ENCODE results near the gene CSRP2. TPM values are rescaled to one million over a fixed set of nuclear protein-coding genes. Genes with fewer than 3 reads are reported as not detected.

The CSRP2 gene
- total RNA-seq, 2 donors from 2014 or later: 75.0 to 93.5 TPM

DNA sequence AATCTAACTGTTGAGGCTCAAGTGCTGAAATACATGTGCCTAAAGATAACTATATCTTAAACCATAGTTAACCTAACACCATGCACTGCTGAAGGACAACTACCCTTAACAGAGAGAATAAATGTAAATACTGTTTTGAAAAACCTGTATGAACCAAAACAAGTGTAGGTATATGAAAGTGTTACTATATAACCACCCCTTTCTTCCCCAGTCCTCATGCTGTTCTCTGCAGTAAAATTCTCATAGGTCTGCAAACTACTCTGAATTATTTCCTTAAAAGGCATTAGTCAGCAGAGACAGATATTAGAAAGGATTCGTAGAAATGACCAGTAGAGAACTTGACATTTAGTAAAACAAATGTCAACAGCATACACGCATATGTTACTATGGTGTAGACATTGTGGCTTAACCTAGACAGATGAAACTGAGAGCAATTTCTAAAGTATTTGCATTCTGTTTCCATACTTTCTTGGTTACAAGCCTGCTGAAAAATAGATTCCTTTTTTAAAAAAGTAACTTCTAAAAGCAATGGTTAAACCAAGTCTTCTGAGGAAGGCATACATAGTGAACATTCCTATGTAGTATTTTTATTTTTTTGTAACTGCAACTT lies 13.9 kb downstream of the CSRP2 start:
- ATAC-seq (ENCODE audit: insufficient number of reproducible peaks, low FRiP score, low read depth) (no peak), DNase-seq (ENCODE audit: low spot score) (no peak)
- Histone ChIP-seq H3K9me3 (no peaks in the 10 kb centered on the region), H3K4me3 (no peak overlapping the region), H3K36me3 (peaks cover 8% of the 10 kb centered on the region), H3K27ac (peak overlapping the region; percentile 44 to 53), H3K4me1 (ENCODE audit: control insufficient read depth in 1 of 2, low read depth in 2 of 2) (peaks cover 24 to 62% of the 10 kb centered on the region in 2 donors), H3K27me3 (replicated peaks; ENCODE audit: insufficient read depth) (no peaks in the 10 kb centered on the region)
- TF ChIP-seq, protein P1, sequence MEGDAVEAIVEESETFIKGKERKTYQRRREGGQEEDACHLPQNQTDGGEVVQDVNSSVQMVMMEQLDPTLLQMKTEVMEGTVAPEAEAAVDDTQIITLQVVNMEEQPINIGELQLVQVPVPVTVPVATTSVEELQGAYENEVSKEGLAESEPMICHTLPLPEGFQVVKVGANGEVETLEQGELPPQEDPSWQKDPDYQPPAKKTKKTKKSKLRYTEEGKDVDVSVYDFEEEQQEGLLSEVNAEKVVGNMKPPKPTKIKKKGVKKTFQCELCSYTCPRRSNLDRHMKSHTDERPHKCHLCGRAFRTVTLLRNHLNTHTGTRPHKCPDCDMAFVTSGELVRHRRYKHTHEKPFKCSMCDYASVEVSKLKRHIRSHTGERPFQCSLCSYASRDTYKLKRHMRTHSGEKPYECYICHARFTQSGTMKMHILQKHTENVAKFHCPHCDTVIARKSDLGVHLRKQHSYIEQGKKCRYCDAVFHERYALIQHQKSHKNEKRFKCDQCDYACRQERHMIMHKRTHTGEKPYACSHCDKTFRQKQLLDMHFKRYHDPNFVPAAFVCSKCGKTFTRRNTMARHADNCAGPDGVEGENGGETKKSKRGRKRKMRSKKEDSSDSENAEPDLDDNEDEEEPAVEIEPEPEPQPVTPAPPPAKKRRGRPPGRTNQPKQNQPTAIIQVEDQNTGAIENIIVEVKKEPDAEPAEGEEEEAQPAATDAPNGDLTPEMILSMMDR (IDR thresholded peaks at IDR 0.05): no peak

DNA sequence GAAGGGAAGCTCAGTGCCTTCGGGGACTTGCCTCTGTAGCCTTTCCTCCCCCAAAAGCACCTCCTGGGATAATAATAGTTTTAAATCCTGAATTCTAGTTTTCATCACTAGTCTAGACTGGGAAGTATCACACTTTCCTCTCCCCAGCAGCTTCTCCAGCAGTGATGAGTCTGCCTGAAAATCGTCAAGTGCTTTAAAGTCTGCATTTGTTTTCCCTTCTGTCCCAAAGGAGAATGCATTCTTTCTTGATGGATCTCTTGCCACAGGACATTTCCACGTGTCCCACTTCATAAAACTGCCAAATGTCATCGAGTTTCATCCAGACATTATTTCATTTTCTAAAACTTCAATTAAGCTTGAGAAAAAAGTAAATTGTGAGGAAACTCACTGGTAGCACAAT lies 15.0 kb downstream of the CSRP2 start:
- Histone ChIP-seq H3K4me1 (ENCODE audit: control insufficient read depth in 1 of 2, low read depth in 2 of 2) (peaks cover 21 to 51% of the 10 kb centered on the region in 2 donors), H3K36me3 (peaks cover 8% of the 10 kb centered on the region), H3K27ac (peak overlapping the region; percentile 44 to 53), H3K9me3 (no peaks in the 10 kb centered on the region), H3K4me3 (no peak overlapping the region), H3K27me3 (replicated peaks; ENCODE audit: insufficient read depth) (no peaks in the 10 kb centered on the region)
- no peak for DNase-seq (ENCODE audit: low spot score)
- no peak for ATAC-seq (ENCODE audit: insufficient number of reproducible peaks, low FRiP score, low read depth)
- TF ChIP-seq, protein P1 (IDR thresholded peaks at IDR 0.05): no peak

DNA sequence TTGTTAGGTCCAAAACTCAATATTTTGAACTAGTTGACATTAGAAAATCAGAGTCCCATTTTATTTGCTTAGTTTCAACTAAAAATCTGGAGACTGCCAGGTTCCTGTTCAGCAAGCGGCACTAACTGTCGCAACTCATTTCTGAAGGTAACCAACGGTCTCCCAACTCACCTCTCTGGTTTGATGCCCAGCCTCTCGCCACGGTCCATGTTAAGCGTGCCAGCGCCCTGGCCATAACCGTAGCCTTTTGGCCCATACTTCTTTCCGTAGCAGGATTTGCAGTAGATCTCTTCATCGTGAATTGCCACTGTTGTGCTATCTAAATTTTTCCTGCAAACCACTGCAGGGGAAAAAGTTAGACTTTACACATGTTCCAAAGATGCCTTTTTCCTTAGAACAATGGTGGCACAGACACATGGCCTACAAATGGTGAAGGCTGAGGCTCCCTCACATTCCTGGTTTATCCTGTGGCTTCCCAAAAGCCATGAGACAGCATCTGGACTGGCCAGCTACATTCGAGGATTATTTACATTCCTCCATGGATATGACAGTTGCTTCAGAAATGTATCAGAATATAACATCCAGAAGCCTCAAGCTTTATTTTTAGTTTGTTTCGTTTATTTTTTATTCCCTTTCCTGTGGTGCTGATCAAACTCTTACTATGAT lies 15.7 kb downstream of the CSRP2 start:
- TF ChIP-seq, protein P1 (IDR thresholded peaks at IDR 0.05): no peak
- peaks cover 10% of the 10 kb centered on the region for H3K36me3 ChIP-seq
- peaks cover 21 to 51% of the 10 kb centered on the region in 2 donors for H3K4me1 ChIP-seq (ENCODE audit: control insufficient read depth in 1 of 2, low read depth in 2 of 2)
- H3K27me3 ChIP-seq (replicated peaks; ENCODE audit: insufficient read depth): no peaks in the 10 kb centered on the region
- H3K9me3 ChIP-seq: no peaks in the 10 kb centered on the region
- H3K27ac ChIP-seq: peak overlapping the region; percentile 44 to 53
- ATAC-seq (ENCODE audit: insufficient number of reproducible peaks, low FRiP score, low read depth) (no peak), DNase-seq (ENCODE audit: low spot score) (no peak)
- H3K4me3 ChIP-seq: no peak overlapping the region

DNA sequence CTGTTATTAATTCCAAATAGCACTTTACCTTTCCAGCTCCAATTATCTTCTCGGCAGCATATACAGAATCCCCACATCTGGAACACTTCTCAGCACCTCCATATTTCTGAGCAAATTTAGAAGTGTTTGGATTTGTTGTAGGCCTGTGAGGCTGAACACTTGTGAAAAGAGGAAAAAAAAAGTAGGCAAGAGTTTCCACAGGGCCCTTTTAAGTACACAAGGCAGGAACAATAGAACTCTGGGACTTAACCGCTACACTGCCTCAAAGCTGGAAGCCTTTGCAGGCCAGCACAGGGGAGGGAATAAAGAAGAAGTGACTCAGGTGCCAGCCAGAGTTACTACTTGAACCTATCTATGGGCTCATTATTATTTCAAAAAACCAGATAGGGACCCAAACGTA lies 18.6 kb downstream of the CSRP2 start:
- Histone ChIP-seq H3K9me3 (no peaks in the 10 kb centered on the region), H3K4me1 (ENCODE audit: control insufficient read depth in 1 of 2, low read depth in 2 of 2) (peaks cover 7 to 33% of the 10 kb centered on the region in 2 donors), H3K27me3 (replicated peaks; ENCODE audit: insufficient read depth) (no peaks in the 10 kb centered on the region), H3K4me3 (no peak overlapping the region), H3K27ac (peak overlapping the region; percentile 2 to 45), H3K36me3 (peaks cover 23% of the 10 kb centered on the region)
- TF ChIP-seq, protein P1 (IDR thresholded peaks at IDR 0.05): no peak
- DNase-seq (ENCODE audit: low spot score) (no peak), ATAC-seq (ENCODE audit: insufficient number of reproducible peaks, low FRiP score, low read depth) (no peak)

DNA sequence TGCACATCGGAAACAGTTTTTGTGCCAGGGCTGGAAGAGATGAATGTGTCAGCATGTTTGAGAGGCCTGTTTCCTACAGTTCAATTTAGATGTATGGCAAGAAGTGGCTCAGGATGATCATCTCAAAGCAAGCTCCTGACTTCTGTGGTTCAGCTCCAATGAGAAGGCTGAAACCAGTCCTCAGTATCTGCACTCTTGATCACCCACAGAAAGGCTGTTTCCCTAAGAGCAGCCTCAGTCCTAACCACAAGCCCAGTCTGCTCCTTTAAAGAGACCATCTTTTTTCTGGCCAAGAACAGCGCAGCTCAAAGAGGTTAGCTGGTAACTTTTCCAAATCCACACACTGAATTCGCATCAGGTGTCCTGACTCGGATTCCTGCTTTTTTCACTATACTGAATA lies 19.2 kb downstream of the CSRP2 start:
- no peak overlapping the region for H3K4me3 ChIP-seq
- ATAC-seq (ENCODE audit: insufficient number of reproducible peaks, low FRiP score, low read depth) (no peak), DNase-seq (ENCODE audit: low spot score) (no peak)
- peak overlapping the region; percentile 2 to 45 for H3K27ac ChIP-seq
- no peaks in the 10 kb centered on the region for H3K9me3 ChIP-seq
- H3K27me3 ChIP-seq (replicated peaks; ENCODE audit: insufficient read depth): no peaks in the 10 kb centered on the region
- TF ChIP-seq, protein P1 (IDR thresholded peaks at IDR 0.05): no peak
- H3K4me1 ChIP-seq (ENCODE audit: control insufficient read depth in 1 of 2, low read depth in 2 of 2): peaks cover 2 to 27% of the 10 kb centered on the region in 2 donors
- H3K36me3 ChIP-seq: peaks cover 23% of the 10 kb centered on the region
